SK-N-SH (cell line): ENCODE measurements around the gene REC8. TPM values are rescaled to one million over a fixed set of nuclear protein-coding genes. Genes with fewer than 3 reads are reported as not detected.

Experiments used
- CTCF ChIA-PET: fragments of 300-600, 350-600 bp; formaldehyde crosslinking; extraction: SDS; loops from one replicate; lab custom pipeline; 2021; lab: Yijun Ruan, JAX
- POLR2A ChIA-PET: fragments of 350-600 bp; sonication (Branson Sonifier 250); formaldehyde crosslinking; extraction: SDS; loops from one replicate; lab custom pipeline; 2020; ENCODE audit warnings: antibody characterized with exemption, inconsistent platforms; lab: Yijun Ruan, JAX
- DNase-seq: peaks from one replicate; pipeline ENCODE4 v3.0.0; 2012
- H2AFZ ChIP-seq: fragments of 200-600 bp; sonication (generic); 2 replicates; pipeline ENCODE4 v1.8.1; 2016; ENCODE audit warnings: antibody characterized with exemption, mild to moderate bottlenecking, low read depth
- H3F3A ChIP-seq: fragments of 200-600 bp; sonication (generic); replicated peaks from 2 replicates; pipeline ENCODE3; 2016; ENCODE audit warnings: antibody characterized with exemption, mild to moderate bottlenecking; ENCODE audit not compliant: insufficient read depth
- H3K27ac ChIP-seq, 2 experiments: fragments of 200-500 bp in 1 of 2; fragments of 200-600 bp in 1 of 2; sonication (Bioruptor generic) in 1 of 2; sonication (generic), shearing (Covaris generic) in 1 of 2; 2 replicates each; pipeline versions ENCODE4 v1.5.1 to v1.6.1; 2014 to 2016; ENCODE audit warnings: low read depth in 2 of 2, inconsistent platforms in 1 of 2, low read length in 1 of 2, mild to moderate bottlenecking in 1 of 2, mixed read lengths in 1 of 2
- H3K27me3 ChIP-seq: fragments of 200-600 bp; sonication (generic), shearing (Covaris generic); 2 replicates; pipeline ENCODE4 v1.6.1; 2016; ENCODE audit warnings: mixed run types; ENCODE audit not compliant: insufficient read depth
- H3K36me3 ChIP-seq, 2 experiments: fragments of 200-500 bp in 1 of 2; fragments of 200-600 bp in 1 of 2; sonication (Bioruptor generic) in 1 of 2; sonication (generic) in 1 of 2; replicated peaks in 1 of 2; 2 replicates each; pipeline versions ENCODE3 to v1.5.1; 2014 to 2016; ENCODE audit warnings: low read length in 1 of 2, mild to moderate bottlenecking in 1 of 2; ENCODE audit not compliant: insufficient read depth in 2 of 2, control insufficient read depth in 1 of 2
- H3K4me1 ChIP-seq, 2 experiments: fragments of 200-500 bp in 1 of 2; fragments of 200-600 bp in 1 of 2; sonication (Bioruptor generic) in 1 of 2; sonication (generic), shearing (Covaris generic) in 1 of 2; 2 replicates each; pipeline versions ENCODE4 v1.5.1 to v1.6.1; 2014 to 2016; ENCODE audit warnings: low read depth in 1 of 2, low read length in 1 of 2, mixed run types in 1 of 2; ENCODE audit not compliant: insufficient read depth in 2 of 2, control insufficient read depth in 1 of 2
- H3K4me2 ChIP-seq: fragments of 200-600 bp; sonication (generic), shearing (Covaris generic); 2 replicates; pipeline ENCODE4 v1.6.1; 2017; ENCODE audit warnings: mixed run types
- H3K4me3 ChIP-seq, 2 experiments: fragments of 200-500 bp in 1 of 2; fragments of 200-600 bp in 1 of 2; sonication (Bioruptor generic) in 1 of 2; sonication (generic), shearing (Covaris generic) in 1 of 2; 2 replicates each; pipeline versions ENCODE4 v1.5.1 to v1.8.1; 2014 to 2016; ENCODE audit warnings: low read depth in 2 of 2, inconsistent platforms in 1 of 2, low read length in 1 of 2, mild to moderate bottlenecking in 1 of 2, mixed read lengths in 1 of 2, moderate library complexity in 1 of 2
- H3K79me2 ChIP-seq: fragments of 200-600 bp; sonication (generic); 2 replicates; pipeline ENCODE4 v1.8.1; 2017; ENCODE audit warnings: mild to moderate bottlenecking; ENCODE audit not compliant: insufficient read depth
- H3K9ac ChIP-seq: fragments of 200-600 bp; sonication (generic); 2 replicates; pipeline ENCODE4 v1.6.1; 2017; ENCODE audit warnings: mixed run types
- H3K9me2 ChIP-seq: fragments of 200-600 bp; sonication (generic); 2 replicates; pipeline ENCODE4 v1.6.1; 2017; ENCODE audit warnings: mixed run types
- H3K9me3 ChIP-seq: fragments of 200-600 bp; sonication (generic); 2 replicates; pipeline ENCODE4 v1.6.1; 2017; ENCODE audit warnings: mixed run types, mild to moderate bottlenecking, moderate library complexity
- H4K20me1 ChIP-seq: fragments of 200-600 bp; sonication (generic); 2 replicates; pipeline ENCODE4 v1.6.1; 2017; ENCODE audit warnings: mild to moderate bottlenecking, mixed run types; ENCODE audit not compliant: insufficient read depth
- CHD2 ChIP-seq: fragments of 150-350 bp; IDR thresholded peaks from 2 replicates; pipeline ENCODE4 v1.6.1; 2018; ENCODE audit warnings: low read length; ENCODE audit not compliant: partially characterized antibody
- ELF1 ChIP-seq: IDR thresholded peaks from 2 replicates; pipeline ENCODE4 v1.4.0; 2012
- EP300 ChIP-seq, 2 experiments: IDR thresholded peaks; 2 replicates each; pipeline versions ENCODE4 v1.4.0 to v1.6.1; 2012; ENCODE audit warnings: borderline replicate concordance in 1 of 2, low read depth in 1 of 2, low read length in 1 of 2
- EZH2phosphoT487 ChIP-seq: fragments of 200-600 bp; sonication (generic); IDR thresholded peaks from 2 replicates; pipeline ENCODE4 v1.6.1; 2017; ENCODE audit warnings: low read depth, mixed run types, mild to moderate bottlenecking, antibody characterized with exemption, moderate library complexity, borderline replicate concordance
- GABPA ChIP-seq: IDR thresholded peaks from 2 replicates; pipeline ENCODE4 v1.4.0; 2012; ENCODE audit warnings: low read depth, mild to moderate bottlenecking
- JUND ChIP-seq: IDR thresholded peaks from 2 replicates; pipeline ENCODE4 v1.4.0; 2012
- MEF2A ChIP-seq: IDR thresholded peaks from 2 replicates; pipeline ENCODE4 v1.4.0; 2012; ENCODE audit warnings: low read depth, borderline replicate concordance
- NFIC ChIP-seq: IDR thresholded peaks from 2 replicates; pipeline ENCODE4 v1.4.0; 2012; ENCODE audit warnings: borderline replicate concordance
- NRF1 ChIP-seq: IDR thresholded peaks from 2 replicates; pipeline ENCODE4 v1.6.1; 2012; ENCODE audit warnings: low read depth, mild to moderate bottlenecking, low read length
- POLR2AphosphoS5 ChIP-seq: IDR thresholded peaks from 2 replicates; pipeline ENCODE4 v1.6.1; 2012; ENCODE audit warnings: low read depth, low read length
- RAD21 ChIP-seq: IDR thresholded peaks from 2 replicates; pipeline ENCODE4 v1.6.1; 2012; ENCODE audit warnings: mild to moderate bottlenecking, low read length
- RCOR1 ChIP-seq: fragments of 150-350 bp; IDR thresholded peaks from 2 replicates; pipeline ENCODE4 v1.6.1; 2017; ENCODE audit warnings: antibody characterized with exemption, low read length
- RFX5 ChIP-seq: IDR thresholded peaks from 2 replicates; pipeline ENCODE4 v1.6.1; 2012; ENCODE audit warnings: mild to moderate bottlenecking, improper control_type of control experiment, low read length
- TAF1 ChIP-seq: IDR thresholded peaks from 2 replicates; pipeline ENCODE4 v1.6.1; 2012; ENCODE audit warnings: low read depth, mild to moderate bottlenecking, low read length, moderate library complexity, borderline replicate concordance
- TCF12 ChIP-seq: IDR thresholded peaks from 2 replicates; pipeline ENCODE4 v1.4.0; 2012
- WGBS: methylation state at CpG from one replicate; pipeline ENCODE4 v1.1.6; 2017; ENCODE audit warnings: low lambda C conversion rate; 5-methylcytosine and 5-hydroxymethylcytosine counted together
- polyA plus RNA-seq, 3 experiments: library from polyadenylated mRNA; depleted of rRNA; stranded (reverse); fragments of >200 nt; gene quantifications; 2 replicates each; pipeline ENCODE4 v1.2.3, GENCODE V29; 2012
- TF ChIP-seq, protein P1 (sequence below): fragments of 150-350 bp; IDR thresholded peaks from 2 replicates; pipeline ENCODE4 v1.6.1; 2017; ENCODE audit warnings: antibody characterized with exemption, low read length, low read depth, borderline replicate concordance
- TF ChIP-seq, protein P2 (sequence below): fragments of 150-350 bp; IDR thresholded peaks from 2 replicates; pipeline ENCODE4 v1.6.1; 2016; ENCODE audit warnings: mild to moderate bottlenecking, low read depth, low read length
- TF ChIP-seq, protein P3 (sequence below): fragments of 200-600 bp; sonication (generic); IDR thresholded peaks from 2 replicates; pipeline ENCODE4 v1.6.1; 2017; ENCODE audit warnings: antibody characterized with exemption, mild to moderate bottlenecking, moderate library complexity

The REC8 gene
- polyA plus RNA-seq, 1 of the 3 experiments (the other 2 are of a cell fraction): 23.2 TPM

DNA sequence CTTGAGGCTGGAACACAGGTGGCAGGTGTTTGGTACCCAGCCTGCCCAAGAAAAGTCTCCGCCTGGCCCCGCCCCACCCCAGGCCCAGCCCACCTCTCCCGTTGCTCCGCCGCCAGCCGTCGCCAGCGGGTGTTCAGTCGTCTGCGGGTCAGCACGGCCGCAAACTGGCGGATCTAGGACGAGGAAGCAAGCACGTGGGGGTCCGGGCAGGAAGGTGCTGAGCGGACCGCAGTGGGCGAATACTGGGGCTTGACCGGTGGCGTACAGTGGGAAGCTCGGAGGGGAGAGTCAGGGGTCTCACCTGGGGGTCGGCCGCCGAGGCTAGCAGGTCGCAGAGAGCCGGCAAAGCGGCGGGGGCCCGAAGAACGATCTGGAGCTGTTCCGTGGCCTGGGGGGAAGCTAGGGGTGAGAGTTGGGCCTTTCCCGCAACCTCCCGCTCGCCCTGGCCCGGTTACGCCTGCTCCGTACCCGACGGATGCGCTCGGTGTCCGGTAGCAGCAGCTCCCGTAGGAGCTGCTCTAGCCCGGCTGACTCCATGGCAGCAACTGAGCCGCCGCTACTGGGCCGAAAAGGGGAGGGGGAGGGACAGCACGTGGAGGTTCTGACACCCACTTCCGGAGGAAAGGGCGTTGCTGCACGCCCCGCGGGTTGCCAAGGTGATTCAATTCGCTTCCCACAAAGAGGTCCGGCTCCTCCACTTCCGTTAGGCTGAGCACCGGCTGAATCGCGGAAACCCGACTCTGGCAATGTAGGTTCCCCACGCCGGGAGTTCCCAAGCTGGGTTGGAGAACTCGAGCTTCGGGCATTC is 16.6 kb downstream of the REC8 start, which contains the start of gene IPO4 (continued):
- TF ChIP-seq, protein P1, sequence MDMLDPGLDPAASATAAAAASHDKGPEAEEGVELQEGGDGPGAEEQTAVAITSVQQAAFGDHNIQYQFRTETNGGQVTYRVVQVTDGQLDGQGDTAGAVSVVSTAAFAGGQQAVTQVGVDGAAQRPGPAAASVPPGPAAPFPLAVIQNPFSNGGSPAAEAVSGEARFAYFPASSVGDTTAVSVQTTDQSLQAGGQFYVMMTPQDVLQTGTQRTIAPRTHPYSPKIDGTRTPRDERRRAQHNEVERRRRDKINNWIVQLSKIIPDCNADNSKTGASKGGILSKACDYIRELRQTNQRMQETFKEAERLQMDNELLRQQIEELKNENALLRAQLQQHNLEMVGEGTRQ: peak; percentile 52; the same call in 1 of the 2 replicates
- TF ChIP-seq GABPA (peak; percentile 97), TCF12 (peak; percentile 36; the same call in 1 of the 2 replicates), RAD21 (no peak), ELF1 (peak; percentile 82), CHD2 (peak; percentile 96), NFIC (peak; percentile 37; the same call in 1 of the 2 replicates), MEF2A (no peak), JUND (peak; percentile 21; the same call in 1 of the 2 replicates), RFX5 (no peak; the same call in 1 of the 2 replicates), NRF1 (no peak), POLR2AphosphoS5 (peak; percentile 89), TAF1 (peak; percentile 87), EZH2phosphoT487 (no peak), EP300 (IDR thresholded peaks at IDR 0.05; ENCODE audit: borderline replicate concordance in 1 of 2, low read depth in 1 of 2, low read length in 1 of 2) (peak; percentile 4 to 31; a peak in 1 of 4 replicates)
- TF ChIP-seq, protein P2, sequence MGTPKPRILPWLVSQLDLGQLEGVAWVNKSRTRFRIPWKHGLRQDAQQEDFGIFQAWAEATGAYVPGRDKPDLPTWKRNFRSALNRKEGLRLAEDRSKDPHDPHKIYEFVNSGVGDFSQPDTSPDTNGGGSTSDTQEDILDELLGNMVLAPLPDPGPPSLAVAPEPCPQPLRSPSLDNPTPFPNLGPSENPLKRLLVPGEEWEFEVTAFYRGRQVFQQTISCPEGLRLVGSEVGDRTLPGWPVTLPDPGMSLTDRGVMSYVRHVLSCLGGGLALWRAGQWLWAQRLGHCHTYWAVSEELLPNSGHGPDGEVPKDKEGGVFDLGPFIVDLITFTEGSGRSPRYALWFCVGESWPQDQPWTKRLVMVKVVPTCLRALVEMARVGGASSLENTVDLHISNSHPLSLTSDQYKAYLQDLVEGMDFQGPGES: peak; percentile 48; the same call in 1 of the 2 replicates
- TF ChIP-seq, protein P3, sequence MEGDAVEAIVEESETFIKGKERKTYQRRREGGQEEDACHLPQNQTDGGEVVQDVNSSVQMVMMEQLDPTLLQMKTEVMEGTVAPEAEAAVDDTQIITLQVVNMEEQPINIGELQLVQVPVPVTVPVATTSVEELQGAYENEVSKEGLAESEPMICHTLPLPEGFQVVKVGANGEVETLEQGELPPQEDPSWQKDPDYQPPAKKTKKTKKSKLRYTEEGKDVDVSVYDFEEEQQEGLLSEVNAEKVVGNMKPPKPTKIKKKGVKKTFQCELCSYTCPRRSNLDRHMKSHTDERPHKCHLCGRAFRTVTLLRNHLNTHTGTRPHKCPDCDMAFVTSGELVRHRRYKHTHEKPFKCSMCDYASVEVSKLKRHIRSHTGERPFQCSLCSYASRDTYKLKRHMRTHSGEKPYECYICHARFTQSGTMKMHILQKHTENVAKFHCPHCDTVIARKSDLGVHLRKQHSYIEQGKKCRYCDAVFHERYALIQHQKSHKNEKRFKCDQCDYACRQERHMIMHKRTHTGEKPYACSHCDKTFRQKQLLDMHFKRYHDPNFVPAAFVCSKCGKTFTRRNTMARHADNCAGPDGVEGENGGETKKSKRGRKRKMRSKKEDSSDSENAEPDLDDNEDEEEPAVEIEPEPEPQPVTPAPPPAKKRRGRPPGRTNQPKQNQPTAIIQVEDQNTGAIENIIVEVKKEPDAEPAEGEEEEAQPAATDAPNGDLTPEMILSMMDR: no peak

DNA sequence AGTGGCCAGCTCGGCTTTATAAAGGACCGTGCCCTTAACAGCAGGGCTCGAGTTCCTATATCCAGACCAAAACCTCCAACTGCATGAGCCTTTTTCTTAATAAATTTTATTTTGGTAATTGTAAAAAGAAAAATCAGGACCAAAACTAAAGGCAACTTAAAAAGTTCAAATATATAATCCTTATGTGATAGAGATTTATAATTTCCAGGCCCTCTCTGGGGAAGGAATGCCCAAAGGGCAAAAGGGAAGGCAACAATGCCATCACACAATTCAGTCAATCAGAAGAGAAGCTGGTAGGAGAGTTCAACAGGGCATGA is 17.1 kb downstream of the REC8 start:
- Histone ChIP-seq H3K9me2 (no peaks in the 10 kb centered on the region), H3K9ac (peak overlapping the region; percentile 57; the same call in 1 of the 2 replicates), H3K27ac (peak overlapping the region; percentile 72 to 82), H3K4me1 (peaks cover 9 to 21% of the 10 kb centered on the region in 2 experiments), H3K9me3 (no peaks in the 10 kb centered on the region), H3K27me3 (no peaks in the 10 kb centered on the region), H3K4me2 (peak overlapping the region; percentile 98), H2AFZ (peak overlapping the region; percentile 82), H4K20me1 (no peaks in the 10 kb centered on the region), H3K4me3 (peak overlapping the region; percentile 13 to 96; a peak in 3 of 4 replicates), H3K36me3 (peaks cover 36 to 58% of the 10 kb centered on the region in 2 experiments), H3K79me2 (peaks cover 46% of the 10 kb centered on the region), H3F3A (peaks cover 13% of the 10 kb centered on the region)
- TF ChIP-seq GABPA: no peak
- no peak for TF ChIP-seq ELF1
- no peak for TF ChIP-seq RCOR1
- no peak for TF ChIP-seq JUND
- TF ChIP-seq, protein P2: no peak
- 0 out of 2 replicates have a peak, but pooled peaks have one; percentile 1 for TF ChIP-seq NFIC
- ChIA-PET POLR2A (interaction anchor here (0.6 to 3.2 kb wide), 10 partner anchors 9 to 54 kb away, joined by 3 to 10 read pairs (median 5); partner anchors contain the start of genes CHMP4A, EMC9, IRF9 and PSME2), CTCF (interaction anchor here (0.8 to 2.6 kb wide), 7 partner anchors 28 to 243 kb away, joined by 3 to 8 read pairs (median 4); partner anchors contain the start of genes CIDEB, DCAF11, IRF9 and NRL)
- WGBS: 0% methylated on average over 3 of the region's 3 CpGs
- no peak for DNase-seq
